GM12878 (cell line): Measurements from ENCODE around the gene KRT78. TPM values are rescaled to one million over a fixed set of nuclear protein-coding genes. Genes with fewer than 3 reads are reported as not detected.

Experiments
- ATAC-seq: fragments of 200-7000 bp; cut with Tn5 transposase; 3 replicates; pipeline ENCODE4 v1.9.1; 2020; ENCODE audit warnings: mild to moderate bottlenecking, moderate library complexity
- BruUV-seq: library from RNA; stranded (reverse); fragments of 400-500 nt; replicated peaks from 2 replicates; lab custom pipeline; 2021; lab: Mats Ljungman, UMichigan
- CTCF ChIA-PET: fragments of 300-600 bp; sonication (Branson Sonifier 250); formaldehyde crosslinking; extraction: SDS; loops from one replicate; lab custom pipeline; 2021; ENCODE audit warnings: inconsistent platforms; lab: Yijun Ruan, JAX
- POLR2A ChIA-PET: fragments of 350-600 bp; formaldehyde crosslinking; extraction: SDS; loops from one replicate; lab custom pipeline; 2021; ENCODE audit warnings: inconsistent platforms; lab: Charles Lee
- RAD21 ChIA-PET: fragments of 300-600 bp; sonication (Branson Sonifier 250); formaldehyde crosslinking; loops from one replicate; lab custom pipeline; 2023; ENCODE audit warnings: antibody characterized with exemption; ENCODE audit not compliant: unreplicated experiment; lab: Charles Lee
- SMC1A ChIA-PET: fragments of 300-600 bp; sonication (Branson Sonifier 250); formaldehyde crosslinking; loops from one replicate; lab custom pipeline; 2023; ENCODE audit not compliant: unreplicated experiment, uncharacterized antibody; lab: Charles Lee
- DNase-seq: peaks from one replicate; pipeline ENCODE4 v3.0.0-alpha.2; 2011; ENCODE audit warnings: low read depth, low spot score
- FAIRE-seq: peaks from 3 replicates; lab custom pipeline; 2011; peaks lifted over from hg19 to GRCh38; lab: Jason Lieb, UNC
- H2AFZ ChIP-seq: 2 replicates; pipeline ENCODE4 v1.6.0; 2011; ENCODE audit warnings: low read depth, low read length, control low read depth; ENCODE audit not compliant: control insufficient read depth
- H3K27ac ChIP-seq: 2 replicates; pipeline ENCODE4 v1.5.1; 2011; ENCODE audit warnings: control low read depth; ENCODE audit not compliant: control insufficient read depth, insufficient read depth
- H3K27me3 ChIP-seq, 2 experiments: replicated peaks in 1 of 2; 2 replicates each; pipeline versions ENCODE4 v1.6.0 to v1.6.1; 2011; ENCODE audit warnings: low read length in 1 of 2; ENCODE audit not compliant: control insufficient read depth in 2 of 2, insufficient read depth in 2 of 2
- H3K36me3 ChIP-seq, 2 experiments: 2 replicates each; pipeline ENCODE4 v1.5.1; 2011; ENCODE audit warnings: low read length in 1 of 2; ENCODE audit not compliant: control insufficient read depth in 2 of 2, insufficient read depth in 2 of 2
- H3K4me1 ChIP-seq: 2 replicates; pipeline ENCODE4 v1.6.1; 2011; ENCODE audit warnings: mild to moderate bottlenecking, low read length, moderate library complexity, mixed read lengths; ENCODE audit not compliant: control insufficient read depth, insufficient read depth
- H3K4me2 ChIP-seq: 2 replicates; pipeline ENCODE4 v1.6.0; 2011; ENCODE audit warnings: control low read depth; ENCODE audit not compliant: control insufficient read depth, insufficient read depth
- H3K4me3 ChIP-seq: fragments of 200-600 bp; sonication (generic); 2 replicates; pipeline ENCODE4 v1.5.1; 2016
- H3K79me2 ChIP-seq: 2 replicates; pipeline ENCODE4 v1.6.0; 2011; ENCODE audit warnings: low read length; ENCODE audit not compliant: control insufficient read depth, insufficient read depth
- H3K9ac ChIP-seq: 2 replicates; pipeline ENCODE4 v1.8.0; 2011; ENCODE audit warnings: low read length, control low read depth, mixed read lengths; ENCODE audit not compliant: control insufficient read depth, insufficient read depth
- H3K9me3 ChIP-seq: replicated peaks from 3 replicates; pipeline ENCODE4 v1.5.1; 2011; ENCODE audit warnings: mild to moderate bottlenecking, low read length; ENCODE audit not compliant: control insufficient read depth, insufficient read depth
- H4K20me1 ChIP-seq: 2 replicates; pipeline ENCODE4 v1.6.0; 2011; ENCODE audit not compliant: control insufficient read depth, insufficient read depth
- ATF7 ChIP-seq: fragments of 450-650 bp; IDR thresholded peaks from 2 replicates; pipeline ENCODE4 v1.6.1; 2016; ENCODE audit warnings: low read depth, mild to moderate bottlenecking
- BACH1 ChIP-seq: fragments of 450-650 bp; IDR thresholded peaks from 2 replicates; pipeline ENCODE4 v1.6.1; 2017; ENCODE audit warnings: mild to moderate bottlenecking, borderline replicate concordance
- BHLHE40 ChIP-seq, 2 experiments: fragments of 450-650 bp in 1 of 2; IDR thresholded peaks; 2 replicates each; pipeline ENCODE4 v1.6.1; 2011 to 2017; ENCODE audit warnings: low read depth in 2 of 2, borderline replicate concordance in 1 of 2, improper control_type of control experiment in 1 of 2, low read length in 1 of 2, mild to moderate bottlenecking in 1 of 2
- CBFB ChIP-seq: IDR thresholded peaks from 2 replicates; pipeline ENCODE4 v1.6.1; 2016; ENCODE audit warnings: antibody characterized with exemption, low read depth
- GATAD2B ChIP-seq: fragments of 450-650 bp; conservative IDR thresholded peaks from 2 replicates; pipeline ENCODE4 v1.6.1; 2017; ENCODE audit warnings: low read depth, mild to moderate bottlenecking, moderate library complexity
- IKZF1 ChIP-seq: fragments of 450-650 bp; conservative IDR thresholded peaks from 2 replicates; pipeline ENCODE4 v1.6.1; 2017; ENCODE audit warnings: antibody characterized with exemption, mild to moderate bottlenecking
- IRF5 ChIP-seq: fragments of 450-650 bp; IDR thresholded peaks from 2 replicates; pipeline ENCODE4 v1.6.1; 2017; ENCODE audit warnings: borderline replicate concordance
- PAX5 ChIP-seq: IDR thresholded peaks from 2 replicates; pipeline ENCODE4 v1.6.1; 2011; ENCODE audit warnings: low read depth, low read length, borderline replicate concordance
- POLR2AphosphoS2 ChIP-seq: IDR thresholded peaks from 2 replicates; pipeline ENCODE4 v1.6.1; 2011; ENCODE audit warnings: low read depth, mild to moderate bottlenecking, low read length, improper control_type of control experiment, moderate library complexity
- POLR2AphosphoS5 ChIP-seq: IDR thresholded peaks from 2 replicates; pipeline ENCODE4 v1.6.1; 2011; ENCODE audit warnings: mild to moderate bottlenecking, low read length, inconsistent platforms
- SIX5 ChIP-seq: IDR thresholded peaks from 2 replicates; pipeline ENCODE4 v1.6.1; 2011; ENCODE audit warnings: mild to moderate bottlenecking, low read depth, low read length, moderate library complexity; ENCODE audit not compliant: severe bottlenecking
- SMAD5 ChIP-seq: IDR thresholded peaks from 2 replicates; pipeline ENCODE4 v1.6.1; 2016; ENCODE audit warnings: antibody characterized with exemption, low read depth
- STAT1 ChIP-seq: fragments of 450-650 bp; conservative IDR thresholded peaks from 2 replicates; pipeline ENCODE4 v1.6.1; 2014; ENCODE audit warnings: antibody characterized with exemption, mild to moderate bottlenecking
- TBL1XR1 ChIP-seq: IDR thresholded peaks from 2 replicates; pipeline ENCODE4 v1.6.1; 2012; ENCODE audit warnings: low read depth, low read length, improper control_type of control experiment
- TCF7 ChIP-seq: IDR thresholded peaks from 2 replicates; pipeline ENCODE4 v1.6.1; 2014; ENCODE audit warnings: antibody characterized with exemption, borderline replicate concordance
- ZBTB4 ChIP-seq: fragments of 450-650 bp; formaldehyde crosslinking; IDR thresholded peaks from 2 replicates; pipeline ENCODE4 v1.4.0; 2022; ENCODE audit warnings: mild to moderate bottlenecking, moderate library complexity
- WGBS: methylation state at CpG from one replicate; pipeline ENCODE4 v1.1.6; 2016; ENCODE audit warnings: low lambda C conversion rate; ENCODE audit not compliant: insufficient replicate concordance, insufficient coverage; ENCODE audit errors: missing lambda C conversion rate; 5-methylcytosine and 5-hydroxymethylcytosine counted together
- in situ Hi-C: fragments of 300-500 bp; cut with MboI; formaldehyde crosslinking; loops from 9 replicates; pipeline ENCODE4 v1.14.3; 2018; ENCODE audit warnings: mixed read lengths
- intact Hi-C: fragments of 100-400 bp; cut with micrococcal nuclease; formaldehyde crosslinking; loops from one replicate; pipeline ENCODE4 v1.14.2; 2022; ENCODE audit not compliant: unreplicated experiment
- polyA plus RNA-seq, 11 experiments: library from polyadenylated mRNA; depleted of rRNA in 4 of 11; unstranded in 6 of 11; stranded (reverse) in 5 of 11; fragments of >200 nt; fragmentation: Nextera tagmentation in 4 of 11; fragmentation: Illumina TruSeq in 1 of 11; extraction: Ambion mirVana in 4 of 11; extraction: Trizol in 1 of 11; gene quantifications; 1 replicate in 1 of 11; 2 replicates in 10 of 11; pipeline versions ENCODE4 v1.2.1 to v1.2.3, GENCODE V29; 2011 to 2016; ENCODE audit warnings: inconsistent platforms in 2 of 11, missing spikeins in 2 of 11, low read depth in 1 of 11
- total RNA-seq, 4 experiments: library from RNA; depleted of rRNA in 3 of 4; stranded (reverse); fragments of >200 nt in 3 of 4; fragmentation: Illumina TruSeq in 1 of 4; extraction: Trizol in 1 of 4; gene quantifications; 2 replicates each; pipeline versions ENCODE4 v1.2.1 to v1.2.3, GENCODE V29; 2013 to 2021
- TF ChIP-seq, protein P1 (sequence below): fragments of 450-650 bp; IDR thresholded peaks from 2 replicates; pipeline ENCODE4 v1.6.1; 2018; ENCODE audit warnings: mild to moderate bottlenecking, low read depth, moderate library complexity; ENCODE audit not compliant: partially characterized antibody

KRT78 gene
- total and polyA plus RNA-seq, 10 of the 15 experiments (the other 5 are each of a cell fraction or from before 2014, with no cell fraction given) = 0.07 TPM; not detected in 9

- no peak overlapping the region for H3K9ac ChIP-seq
- no peak overlapping the region for H2AFZ ChIP-seq
- no peaks in the 10 kb centered on the region for H4K20me1 ChIP-seq
- SMC1A ChIA-PET = interaction anchor here (1.3 kb wide), 1 partner anchor 79 kb away, joined by 3 read pairs; no protein-coding TSS in a partner anchor
- CTCF ChIA-PET = interaction anchor here (1.5 kb wide), 1 partner anchor 32 kb away, joined by 3 read pairs; no protein-coding TSS in a partner anchor
- POLR2A ChIA-PET = no interaction called here
- peaks cover 5 to 7% of the 10 kb centered on the region in 2 experiments; a peak in 3 of 4 replicates for H3K27me3 ChIP-seq
- DNase-seq = no peak
- intact Hi-C loops = no loop called here
- H3K4me2 ChIP-seq = no peak overlapping the region
- in situ Hi-C loops = no loop called here
- WGBS = 30% methylated on average over 14 of the region's 14 CpGs
- no peak overlapping the region for H3K4me3 ChIP-seq
- ATAC-seq = no peak
- H3K4me1 ChIP-seq = no peaks in the 10 kb centered on the region
- no peak overlapping the region for H3K27ac ChIP-seq
- RAD21 ChIA-PET = no interaction called here
- no peak for FAIRE-seq
- H3K79me2 ChIP-seq = no peaks in the 10 kb centered on the region
- no peaks in the 10 kb centered on the region for H3K36me3 ChIP-seq
- H3K9me3 ChIP-seq = no peaks in the 10 kb centered on the region
- BruUV-seq = no TSS peak
- TF ChIP-seq TBL1XR1 (no peak), IKZF1 (no peak), POLR2AphosphoS5 (no peak), STAT1 (no peak), BACH1 (no peak), CBFB (no peak), GATAD2B (no peak), TCF7 (no peak), SMAD5 (no peak), PAX5 (no peak), POLR2AphosphoS2 (no peak), ATF7 (no peak), ZBTB4 (no peak), BHLHE40 (IDR thresholded peaks at IDR 0.05; ENCODE audit: borderline replicate concordance in 1 of 2, low read depth in 2 of 2, low read length in 1 of 2) (no peak), IRF5 (no peak), SIX5 (no peak)
- TF ChIP-seq, protein P1, sequence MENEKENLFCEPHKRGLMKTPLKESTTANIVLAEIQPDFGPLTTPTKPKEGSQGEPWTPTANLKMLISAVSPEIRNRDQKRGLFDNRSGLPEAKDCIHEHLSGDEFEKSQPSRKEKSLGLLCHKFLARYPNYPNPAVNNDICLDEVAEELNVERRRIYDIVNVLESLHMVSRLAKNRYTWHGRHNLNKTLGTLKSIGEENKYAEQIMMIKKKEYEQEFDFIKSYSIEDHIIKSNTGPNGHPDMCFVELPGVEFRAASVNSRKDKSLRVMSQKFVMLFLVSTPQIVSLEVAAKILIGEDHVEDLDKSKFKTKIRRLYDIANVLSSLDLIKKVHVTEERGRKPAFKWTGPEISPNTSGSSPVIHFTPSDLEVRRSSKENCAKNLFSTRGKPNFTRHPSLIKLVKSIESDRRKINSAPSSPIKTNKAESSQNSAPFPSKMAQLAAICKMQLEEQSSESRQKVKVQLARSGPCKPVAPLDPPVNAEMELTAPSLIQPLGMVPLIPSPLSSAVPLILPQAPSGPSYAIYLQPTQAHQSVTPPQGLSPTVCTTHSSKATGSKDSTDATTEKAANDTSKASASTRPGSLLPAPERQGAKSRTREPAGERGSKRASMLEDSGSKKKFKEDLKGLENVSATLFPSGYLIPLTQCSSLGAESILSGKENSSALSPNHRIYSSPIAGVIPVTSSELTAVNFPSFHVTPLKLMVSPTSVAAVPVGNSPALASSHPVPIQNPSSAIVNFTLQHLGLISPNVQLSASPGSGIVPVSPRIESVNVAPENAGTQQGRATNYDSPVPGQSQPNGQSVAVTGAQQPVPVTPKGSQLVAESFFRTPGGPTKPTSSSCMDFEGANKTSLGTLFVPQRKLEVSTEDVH = no peak
Observed at GRCh38 chr12:52838609-52839435, 10.0 kb downstream of the KRT78 start.
